Body of pancreas (tissue), 4 donors: ENCODE results near the gene TTLL11. TPM values are rescaled to one million over a fixed set of nuclear protein-coding genes. Genes with fewer than 3 reads are reported as not detected.

Source experiments
- ATAC-seq: fragments of 150-250 bp; one replicate; pipeline ENCODE4 v1.9.1; 2016
- DNase-seq, 4 donors: peaks; one replicate each; pipeline ENCODE4 v3.0.0-alpha.2; 2019
- H3K27ac ChIP-seq, 4 donors: fragments of 200-600 bp; sonication (generic); 1 replicate in 3 of 4; 2 replicates in 1 of 4; pipeline versions ENCODE4 v1.5.1 to v1.6.1; 2016 to 2019; ENCODE audit warnings: mild to moderate bottlenecking in 1 of 4, mixed read lengths in 1 of 4, moderate library complexity in 1 of 4
- H3K27me3 ChIP-seq, 2 donors: fragments of 200-600 bp; sonication (generic); one replicate each; pipeline ENCODE4 v1.6.0; 2016; ENCODE audit warnings: mild to moderate bottlenecking in 1 of 2
- H3K36me3 ChIP-seq, 2 donors: fragments of 200-600 bp; sonication (generic); replicated peaks in 1 of 2; 2 replicates each; pipeline ENCODE4 v1.5.1; 2016; ENCODE audit warnings: low read depth in 2 of 2; ENCODE audit not compliant: insufficient read depth in 1 of 2
- H3K4me1 ChIP-seq: fragments of 200-600 bp; sonication (generic); one replicate; pipeline ENCODE4 v1.6.0; 2016
- H3K4me3 ChIP-seq, 2 donors: fragments of 200-600 bp; sonication (generic); 1 replicate in 1 of 2; 2 replicates in 1 of 2; pipeline ENCODE4 v1.5.1; 2016 to 2019
- H3K9me3 ChIP-seq, 3 donors: fragments of 200-600 bp; sonication (generic); 1 replicate in 2 of 3; 2 replicates in 1 of 3; pipeline ENCODE4 v1.5.1; 2016
- CTCF ChIP-seq, 7 experiments: fragments of 450-650 bp in 4 of 7; fragments of 200-600 bp in 3 of 7; sonication (generic) in 3 of 7; IDR thresholded peaks; one replicate each; pipeline ENCODE4 v1.5.1; 2016 to 2019; ENCODE audit warnings: antibody characterized with exemption in 7 of 7
- POLR2A ChIP-seq, 3 donors: fragments of 450-650 bp; IDR thresholded peaks; one replicate each; pipeline ENCODE4 v1.6.1; 2016; ENCODE audit warnings: antibody characterized with exemption in 3 of 3, mild to moderate bottlenecking in 2 of 3
- WGBS, 2 donors: methylation state at CpG; one replicate each; pipeline ENCODE4 v1.1.5; 2017; 5-methylcytosine and 5-hydroxymethylcytosine counted together
- intact Hi-C: fragments of 100-400 bp; cut with DNase I; formaldehyde crosslinking; loops from one replicate; pipeline ENCODE4 v1.15.1; 2023
- total RNA-seq, 2 donors: library from RNA; depleted of rRNA; stranded (reverse); fragments of >200 nt; gene quantifications; one replicate each; pipeline ENCODE4 v1.1.0, GENCODE V29; 2016

TTLL11 gene
- total RNA-seq, 2 donors from 2014 or later, result 14.5 to 16.8 TPM

GRCh38 chr9:121841771-121842611, 251.1 kb downstream of the TTLL11 start:
- Histone ChIP-seq H3K36me3 (no peaks in the 10 kb centered on the region), H3K27me3 (no peaks in the 10 kb centered on the region), H3K4me1 (no peaks in the 10 kb centered on the region), H3K27ac (no peak overlapping the region), H3K4me3 (no peak overlapping the region), H3K9me3 (no peaks in the 10 kb centered on the region)
- DNase-seq (no peak), ATAC-seq (no peak)
- intact Hi-C loops, result no loop called here
- WGBS, 2 donors, result 88 to 92% methylated on average over 8 to 10 of the region's 10 CpGs
- TF ChIP-seq POLR2A (IDR thresholded peaks at IDR 0.05) (no peak), CTCF (IDR thresholded peaks at IDR 0.05) (no peak)

DNA sequence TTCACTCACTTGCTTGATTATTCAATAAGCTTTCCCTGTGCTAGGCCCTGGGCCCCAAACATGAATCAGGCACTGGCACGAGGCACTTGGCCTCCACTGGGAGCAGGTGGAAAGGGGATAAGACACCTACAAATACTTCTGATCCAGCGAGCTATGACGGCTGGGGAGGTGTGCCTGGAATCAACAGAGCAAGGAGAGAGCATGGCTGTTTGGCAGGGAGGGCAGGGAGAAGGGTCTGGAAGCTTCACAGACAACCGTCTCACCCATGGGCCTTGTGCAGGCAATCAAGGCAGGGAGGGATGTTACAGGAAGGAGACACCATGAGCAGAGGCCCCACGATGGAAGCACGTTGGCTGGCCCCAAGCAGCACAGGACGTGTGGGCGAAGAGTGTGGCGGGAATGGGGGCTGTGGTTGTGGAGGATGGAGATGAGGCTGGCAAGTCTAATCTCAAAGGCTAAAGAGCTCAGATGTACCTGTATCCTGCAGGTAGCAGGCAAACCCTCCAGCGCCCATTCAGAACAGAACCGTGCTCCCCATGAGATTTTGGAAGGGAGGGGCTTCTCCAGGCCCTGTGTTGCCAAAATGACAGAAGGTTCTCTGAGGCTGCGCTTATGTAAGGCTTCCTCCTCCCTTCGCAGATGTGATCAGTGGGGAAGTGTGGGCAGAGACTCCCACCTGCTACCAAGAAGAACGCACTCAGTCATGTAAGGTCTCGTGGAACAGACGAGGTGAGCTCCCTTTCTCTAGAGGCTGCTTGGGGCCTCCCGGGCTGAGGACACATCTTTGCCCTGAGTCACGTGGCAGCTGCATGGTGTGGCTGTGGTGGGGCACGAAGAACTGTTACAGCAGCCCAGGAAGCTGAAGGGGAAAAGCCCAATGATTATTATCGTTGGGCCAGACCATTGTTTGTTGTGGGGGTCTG, 252.0 kb downstream of the TTLL11 start:
- no peaks in the 10 kb centered on the region for H3K27me3 ChIP-seq
- H3K4me3 ChIP-seq, result no peak overlapping the region
- TF ChIP-seq CTCF (IDR thresholded peaks at IDR 0.05), result no peak
- TF ChIP-seq POLR2A (IDR thresholded peaks at IDR 0.05), result no peak
- H3K36me3 ChIP-seq, result no peaks in the 10 kb centered on the region
- H3K4me1 ChIP-seq, result no peaks in the 10 kb centered on the region
- intact Hi-C loops, result no loop called here
- no peak for DNase-seq
- H3K9me3 ChIP-seq, result no peaks in the 10 kb centered on the region
- WGBS, 2 donors, result 90 to 91% methylated on average over 20 of the region's 20 CpGs
- no peak for ATAC-seq
- H3K27ac ChIP-seq, result no peak overlapping the region

- DNase-seq, result no peak
- H3K27ac ChIP-seq, result no peak overlapping the region
- intact Hi-C loops, result no loop called here
- 88 to 95% methylated on average over 16 of the region's 16 CpGs for WGBS, 2 donors
- no peak for ATAC-seq
- no peaks in the 10 kb centered on the region for H3K4me1 ChIP-seq
- no peaks in the 10 kb centered on the region for H3K36me3 ChIP-seq
- H3K9me3 ChIP-seq, result no peaks in the 10 kb centered on the region
- H3K4me3 ChIP-seq, result no peak overlapping the region
- no peak for TF ChIP-seq POLR2A (IDR thresholded peaks at IDR 0.05)
- TF ChIP-seq CTCF (IDR thresholded peaks at IDR 0.05), result no peak
- no peaks in the 10 kb centered on the region for H3K27me3 ChIP-seq
Observed at GRCh38 chr9:121839726-121840500, 253.2 kb downstream of the TTLL11 start.

DNA sequence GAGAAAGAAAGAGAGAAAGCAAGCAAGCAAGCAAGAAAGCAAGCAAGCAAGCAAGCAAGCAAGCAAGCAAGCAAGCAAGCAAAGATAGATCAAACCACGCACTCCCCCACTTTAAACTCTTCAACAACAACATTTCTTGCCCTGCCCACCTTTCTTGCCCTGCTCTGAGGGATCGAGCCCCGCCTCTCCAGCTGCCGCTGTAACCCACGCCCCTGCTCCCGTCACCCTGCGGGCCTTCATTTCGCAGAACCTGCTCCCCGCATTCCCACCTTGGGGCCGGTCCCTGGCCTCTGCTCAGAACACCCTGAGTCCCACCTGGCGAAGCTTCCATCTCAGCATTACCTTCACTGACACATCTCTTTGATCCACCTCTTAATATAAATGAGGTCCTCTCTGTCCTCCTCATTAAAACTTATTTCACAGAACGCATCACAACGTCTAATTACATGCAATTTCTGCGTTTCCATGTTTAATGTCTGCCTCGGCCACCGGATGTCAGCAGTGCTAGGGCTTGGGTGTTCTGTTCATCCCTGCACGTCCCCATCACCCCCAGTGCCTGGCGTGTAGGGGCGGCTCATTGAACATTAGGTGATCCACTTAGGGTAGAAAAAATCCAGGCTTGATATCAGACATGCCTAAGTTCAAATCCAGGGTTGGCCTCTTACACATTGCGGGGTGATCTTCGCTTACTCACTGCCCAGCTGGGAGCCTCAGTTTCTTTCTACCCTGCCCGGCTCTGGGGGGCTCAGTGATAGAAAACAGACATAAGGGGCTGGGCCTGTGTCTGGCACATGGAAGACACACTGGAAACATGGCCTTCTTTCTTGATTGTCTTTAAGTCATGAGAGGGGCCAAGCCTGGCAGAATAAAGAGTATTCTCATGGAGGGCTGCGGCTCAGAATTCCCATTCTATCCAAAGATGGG, 254.1 kb downstream of the TTLL11 start:
- no peak overlapping the region for H3K27ac ChIP-seq
- 93 to 94% methylated on average over 23 of the region's 23 CpGs for WGBS, 2 donors
- no peaks in the 10 kb centered on the region for H3K27me3 ChIP-seq
- no peaks in the 10 kb centered on the region for H3K9me3 ChIP-seq
- H3K4me3 ChIP-seq, result no peak overlapping the region
- no peaks in the 10 kb centered on the region for H3K4me1 ChIP-seq
- no peak for TF ChIP-seq POLR2A (IDR thresholded peaks at IDR 0.05)
- TF ChIP-seq CTCF (IDR thresholded peaks at IDR 0.05), result no peak
- intact Hi-C loops, result no loop called here
- H3K36me3 ChIP-seq, result no peaks in the 10 kb centered on the region
- ATAC-seq (no peak), DNase-seq (no peak)
